Activated naive CD8-positive, alpha-beta T cell treated with anti-CD3 and anti-CD28 coated beads, Interleukin-2, amount 10 ng/mL, durations not matched to agents 7 days and 5 days (primary cell): ENCODE measurements around the gene TMEM181. TPM values are rescaled to one million over a fixed set of nuclear protein-coding genes. Genes with fewer than 3 reads are reported as not detected.
A peak's percentile ranks its signal among the peaks of the same experiment; 100 is the strongest.
"Not testable (repeated sequence)": the region's sequence is repeated elsewhere in the genome, so short reads cannot be mapped to it uniquely, and the experiment has no call there.

Experiments used
- ATAC-seq: fragments of 150-1000 bp; cut with Tn5 transposase; one replicate; pipeline ENCODE4 v1.10.0; 2021; ENCODE audit warnings: low read depth, moderate library complexity
- POLR2A ChIA-PET: fragments of 350-600 bp; sonication (Branson Sonifier 250); formaldehyde crosslinking; loops from one replicate; lab custom pipeline; 2021; ENCODE audit warnings: antibody characterized with exemption; lab: Charles Lee
- DNase-seq: peaks from one replicate; pipeline ENCODE4 v3.0.0; 2021
- H3K27ac Mint-ChIP-seq: one replicate; pipeline ENCODE4 v1.8.0; 2022; ENCODE audit warnings: mild to moderate bottlenecking, mixed read lengths
- H3K27me3 Mint-ChIP-seq: one replicate; pipeline ENCODE4 v1.8.0; 2022; ENCODE audit warnings: mild to moderate bottlenecking, moderate library complexity, mixed read lengths
- H3K36me3 Mint-ChIP-seq: one replicate; pipeline ENCODE4 v1.8.0; 2021; ENCODE audit warnings: mild to moderate bottlenecking, mixed read lengths
- H3K4me1 Mint-ChIP-seq: one replicate; pipeline ENCODE4 v1.8.0; 2021; ENCODE audit warnings: mixed read lengths
- H3K4me3 Mint-ChIP-seq: one replicate; pipeline ENCODE4 v1.8.0; 2022; ENCODE audit warnings: mild to moderate bottlenecking, moderate library complexity, mixed read lengths
- H3K9me3 Mint-ChIP-seq: one replicate; pipeline ENCODE4 v1.8.0; 2021; ENCODE audit warnings: mixed read lengths
- total RNA-seq, 2 experiments: library from RNA; stranded (reverse); gene quantifications; one replicate each; pipeline ENCODE4 v1.2.3, GENCODE V29; 2021

Gene TMEM181
- total RNA-seq, 2 experiments from 2014 or later, result 16.8 to 17.7 TPM

GRCh38 chr6:158603261-158604047 lies 43.6 kb downstream of the TMEM181 start:
- H3K4me1 Mint-ChIP-seq, result peaks cover 4% of the 10 kb centered on the region
- H3K9me3 Mint-ChIP-seq, result no peaks in the 10 kb centered on the region
- H3K36me3 Mint-ChIP-seq, result peaks cover 24% of the 10 kb centered on the region
- DNase-seq (no peak), ATAC-seq (no peak)
- H3K4me3 Mint-ChIP-seq, result no peak overlapping the region
- POLR2A ChIA-PET, result no interaction called here
- H3K27ac Mint-ChIP-seq, result no peak overlapping the region
- no peaks in the 10 kb centered on the region for H3K27me3 Mint-ChIP-seq

DNA sequence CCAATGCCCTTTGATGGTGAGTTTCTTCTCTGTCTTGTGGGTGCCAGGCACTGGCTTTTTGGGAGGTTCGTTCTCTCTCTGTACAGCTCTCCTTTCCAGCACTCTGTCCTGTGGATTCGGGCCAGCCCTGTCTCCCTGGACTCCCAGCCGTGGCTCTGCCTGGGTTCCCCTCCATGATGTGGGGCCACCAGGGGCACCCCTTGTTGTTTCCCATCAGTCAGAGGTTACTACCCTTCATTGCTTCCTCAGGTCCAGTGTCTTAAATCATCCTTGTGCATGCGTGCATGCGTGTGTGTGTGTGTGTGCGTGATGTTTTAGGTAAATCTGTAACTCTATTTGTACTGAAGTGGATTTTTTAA lies 44.1 kb downstream of the TMEM181 start:
- Mint-ChIP-seq H3K27me3 (no peaks in the 10 kb centered on the region), H3K4me1 (peaks cover 4% of the 10 kb centered on the region), H3K9me3 (no peaks in the 10 kb centered on the region), H3K36me3 (peaks cover 20% of the 10 kb centered on the region), H3K27ac (no peak overlapping the region), H3K4me3 (no peak overlapping the region)
- POLR2A ChIA-PET, result no interaction called here
- ATAC-seq (no peak), DNase-seq (no peak)

GRCh38 chr6:158605266-158605878 lies 45.5 kb downstream of the TMEM181 start:
- peaks cover 4% of the 10 kb centered on the region for H3K4me1 Mint-ChIP-seq
- peak; percentile 52 for ATAC-seq
- no peaks in the 10 kb centered on the region for H3K9me3 Mint-ChIP-seq
- H3K27me3 Mint-ChIP-seq, result no peaks in the 10 kb centered on the region
- no peak for DNase-seq
- H3K27ac Mint-ChIP-seq, result peak overlapping the region; percentile 54
- H3K4me3 Mint-ChIP-seq, result no peak overlapping the region
- H3K36me3 Mint-ChIP-seq, result peaks cover 18% of the 10 kb centered on the region
- POLR2A ChIA-PET, result no interaction called here

GRCh38 chr6:158606011-158606410 lies 46.1 kb downstream of the TMEM181 start:
- POLR2A ChIA-PET, H3K4me3 Mint-ChIP-seq, H3K27me3 Mint-ChIP-seq, ATAC-seq, DNase-seq, H3K4me1 Mint-ChIP-seq, H3K9me3 Mint-ChIP-seq, H3K27ac Mint-ChIP-seq: not testable (repeated sequence)
- peaks cover 18% of the 10 kb centered on the region for H3K36me3 Mint-ChIP-seq

- ATAC-seq, result no peak
- Mint-ChIP-seq H3K27me3 (no peaks in the 10 kb centered on the region), H3K36me3 (peaks cover 20% of the 10 kb centered on the region), H3K9me3 (no peaks in the 10 kb centered on the region), H3K4me3 (no peak overlapping the region), H3K27ac (no peak overlapping the region), H3K4me1 (peaks cover 3% of the 10 kb centered on the region)
- POLR2A ChIA-PET, result no interaction called here
- no peak for DNase-seq
These were observed 47.0 kb downstream of the TMEM181 start for GRCh38 chr6:158606935-158607334.

GRCh38 chr6:158607411-158608170 lies 47.7 kb downstream of the TMEM181 start:
- Mint-ChIP-seq H3K4me3 (no peak overlapping the region), H3K36me3 (peaks cover 14% of the 10 kb centered on the region), H3K9me3 (no peaks in the 10 kb centered on the region), H3K27me3 (no peaks in the 10 kb centered on the region), H3K4me1 (peaks cover 2% of the 10 kb centered on the region), H3K27ac (no peak overlapping the region)
- POLR2A ChIA-PET, result no interaction called here
- ATAC-seq (no peak), DNase-seq (no peak)

DNA sequence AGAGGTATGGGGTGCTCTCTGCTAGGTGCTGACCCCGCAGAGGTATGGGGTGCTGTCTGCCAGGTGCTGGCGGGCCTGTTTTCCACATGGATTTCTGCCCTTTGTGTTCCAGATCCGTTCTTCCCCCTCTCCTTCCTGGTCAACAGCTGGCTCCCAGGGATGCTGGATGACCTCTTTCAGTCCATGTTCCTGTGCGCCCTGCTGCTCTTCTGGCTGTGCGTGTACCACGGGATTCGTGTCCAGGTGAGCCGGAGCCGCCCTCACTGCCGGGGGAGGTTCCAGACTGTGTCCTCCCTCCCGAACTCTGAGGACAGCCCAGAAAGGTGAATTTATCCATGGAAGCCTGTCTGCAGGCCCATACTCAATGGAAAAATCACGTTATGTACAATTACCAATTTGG lies 48.3 kb downstream of the TMEM181 start:
- H3K9me3 Mint-ChIP-seq, result no peaks in the 10 kb centered on the region
- H3K27me3 Mint-ChIP-seq, result no peaks in the 10 kb centered on the region
- H3K27ac Mint-ChIP-seq, result no peak overlapping the region
- no peak for ATAC-seq
- POLR2A ChIA-PET, result no interaction called here
- peaks cover 2% of the 10 kb centered on the region for H3K4me1 Mint-ChIP-seq
- no peak overlapping the region for H3K4me3 Mint-ChIP-seq
- peaks cover 16% of the 10 kb centered on the region for H3K36me3 Mint-ChIP-seq
- no peak for DNase-seq

DNA sequence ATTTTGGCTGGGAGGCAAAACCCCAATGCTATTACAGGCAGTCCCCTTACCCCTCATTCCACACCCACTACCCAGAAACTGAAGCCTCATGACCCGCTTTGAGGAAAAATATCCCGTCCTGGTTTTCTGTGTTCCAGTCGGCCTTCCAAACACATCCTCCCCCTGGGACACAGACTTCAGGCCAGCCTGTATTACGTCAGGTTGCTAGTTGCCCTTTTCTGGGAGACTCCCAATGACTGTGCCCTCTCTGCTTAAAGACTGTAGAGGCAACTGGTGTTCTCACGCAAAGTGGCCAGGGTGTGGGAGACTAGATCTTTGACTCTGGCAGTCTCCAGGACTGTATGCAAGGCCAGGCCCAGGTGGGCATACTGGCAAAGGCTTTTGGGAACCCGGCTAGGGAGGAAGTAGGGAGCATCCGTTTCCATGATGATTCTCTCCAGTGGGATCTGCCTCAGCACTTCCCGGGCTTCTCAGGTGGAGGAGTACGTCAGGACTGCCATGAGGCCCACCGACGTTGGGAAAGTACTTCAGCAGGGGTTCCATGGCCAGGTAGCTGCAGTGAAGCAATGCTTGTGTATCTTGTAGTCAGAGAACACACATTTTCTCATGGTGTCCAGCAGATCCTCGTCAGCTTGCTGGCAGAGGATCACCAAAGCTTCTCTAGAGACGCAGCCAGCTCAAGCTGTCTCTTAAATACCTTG lies 49.7 kb downstream of the TMEM181 start:
- POLR2A ChIA-PET, result no interaction called here
- no peak overlapping the region for H3K27ac Mint-ChIP-seq
- ATAC-seq, result no peak

DNA sequence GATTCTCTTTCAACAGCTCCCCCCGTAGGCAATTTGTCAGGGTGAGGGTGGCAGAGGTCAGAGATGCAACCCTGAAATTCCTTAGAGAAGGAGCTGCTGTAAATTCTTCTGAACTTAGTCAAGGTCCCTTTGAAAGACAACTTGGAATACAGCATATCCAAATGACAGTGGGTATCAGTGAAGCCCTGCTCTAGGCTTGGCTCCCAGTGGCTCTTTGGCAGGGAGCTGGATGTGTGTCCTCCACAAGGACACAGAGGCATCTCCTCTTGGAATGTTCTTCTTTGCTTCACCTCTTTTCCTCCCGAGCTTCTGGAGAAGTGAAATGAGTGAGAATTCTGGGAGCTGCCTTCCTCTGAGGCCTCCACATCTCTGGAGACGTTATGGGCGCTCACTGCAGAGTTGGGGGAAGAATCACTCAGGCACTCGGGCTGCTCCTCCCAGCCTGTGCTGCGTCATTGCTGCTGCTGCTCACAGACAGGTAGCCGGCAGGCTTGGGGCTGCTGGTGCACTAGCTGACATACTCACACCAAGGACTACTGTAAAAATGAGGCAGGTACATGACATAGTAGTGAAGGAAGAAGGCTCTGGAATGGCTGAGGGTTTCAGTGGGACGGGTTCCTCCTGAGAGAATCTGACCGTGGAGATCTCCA lies 50.6 kb downstream of the TMEM181 start:
- Mint-ChIP-seq H3K4me1 (no peaks in the 10 kb centered on the region), H3K4me3 (no peak overlapping the region), H3K27ac (no peak overlapping the region), H3K27me3 (no peaks in the 10 kb centered on the region), H3K36me3 (peaks cover 27% of the 10 kb centered on the region), H3K9me3 (peaks cover 4% of the 10 kb centered on the region)
- no peak for ATAC-seq
- POLR2A ChIA-PET, result no interaction called here
- DNase-seq, result no peak

More for the DNA sequence above, 49.7 kb downstream of the TMEM181 start:
- Mint-ChIP-seq H3K9me3 (peaks cover 2% of the 10 kb centered on the region), H3K4me1 (no peaks in the 10 kb centered on the region), H3K4me3 (no peak overlapping the region), H3K27me3 (no peaks in the 10 kb centered on the region), H3K36me3 (peaks cover 20% of the 10 kb centered on the region)
- DNase-seq, result no peak

- H3K4me3 Mint-ChIP-seq, result no peak overlapping the region
- DNase-seq (no peak), ATAC-seq (no peak)
- POLR2A ChIA-PET, result no interaction called here
- H3K27ac Mint-ChIP-seq, result no peak overlapping the region
- no peaks in the 10 kb centered on the region for H3K27me3 Mint-ChIP-seq
- H3K4me1 Mint-ChIP-seq, result no peaks in the 10 kb centered on the region
- peaks cover 4% of the 10 kb centered on the region for H3K9me3 Mint-ChIP-seq
- H3K36me3 Mint-ChIP-seq, result peaks cover 28% of the 10 kb centered on the region
These were observed 51.1 kb downstream of the TMEM181 start for GRCh38 chr6:158611039-158611438.

DNA sequence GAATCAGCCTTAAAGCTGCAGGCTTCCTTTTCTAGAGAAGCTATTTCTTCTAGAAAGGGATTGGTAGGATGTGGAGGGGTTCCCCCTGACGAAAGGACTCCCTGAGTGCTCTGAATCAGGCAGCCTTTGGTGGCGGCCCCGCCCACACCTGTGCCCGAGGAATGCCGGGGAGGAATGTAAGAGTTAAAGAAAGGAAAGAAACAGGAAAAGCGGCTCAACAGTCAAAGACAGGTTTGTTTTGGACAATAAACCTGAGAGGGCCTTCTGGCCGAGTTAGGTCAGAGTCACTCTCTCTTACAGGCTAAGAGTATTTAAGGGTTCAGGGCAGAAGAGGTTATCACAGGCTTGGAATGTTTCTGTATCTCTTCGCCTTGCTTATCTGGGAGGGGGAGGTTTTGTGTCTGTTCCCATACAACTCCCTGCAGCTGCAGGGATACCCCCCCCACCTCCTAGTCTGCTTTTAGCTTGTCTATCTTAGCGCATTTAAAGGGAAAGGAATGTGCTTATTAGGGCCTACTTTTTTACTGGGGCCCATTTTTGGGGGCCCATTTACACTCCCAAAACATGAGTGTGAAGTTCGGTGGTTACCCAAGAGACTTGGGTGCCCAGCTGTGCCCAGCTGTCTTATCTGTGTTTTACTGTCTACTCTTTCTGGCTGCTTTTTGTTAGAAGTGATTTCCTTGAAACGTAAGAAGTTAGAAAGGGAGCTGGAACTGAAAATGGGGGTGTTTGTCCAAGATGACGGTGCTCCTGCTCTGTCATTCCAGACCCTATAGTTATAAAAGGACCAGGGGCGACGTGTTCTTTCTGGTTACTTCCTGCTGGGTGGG lies 51.9 kb downstream of the TMEM181 start:
- Mint-ChIP-seq H3K9me3 (peaks cover 4% of the 10 kb centered on the region), H3K27me3 (no peaks in the 10 kb centered on the region), H3K36me3 (peaks cover 34% of the 10 kb centered on the region), H3K4me1 (no peaks in the 10 kb centered on the region), H3K27ac (no peak overlapping the region), H3K4me3 (no peak overlapping the region)
- no peak for ATAC-seq
- POLR2A ChIA-PET, result interaction anchor here (1.1 kb wide), 1 partner anchor 163 kb away, joined by 5 read pairs; no protein-coding TSS in a partner anchor
- no peak for DNase-seq

DNA sequence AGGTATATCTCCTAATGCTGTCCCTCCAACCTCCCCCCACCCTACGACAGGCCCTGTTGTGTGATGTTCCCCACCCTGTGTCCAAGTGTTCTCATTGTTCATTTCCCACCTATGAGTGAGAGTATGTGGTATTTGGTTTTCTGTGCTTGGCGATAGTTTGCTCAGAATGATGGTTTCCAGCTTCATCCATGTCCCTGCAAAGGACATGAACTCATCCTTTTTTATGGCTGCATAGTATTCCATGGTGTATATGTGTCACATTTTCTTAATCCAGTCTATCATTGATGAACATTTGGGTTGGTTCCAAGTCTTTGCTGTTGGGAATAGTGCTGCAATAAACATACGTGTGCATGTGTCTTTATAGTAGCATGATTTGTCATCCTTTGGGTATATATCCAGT lies 54.7 kb downstream of the TMEM181 start:
- H3K4me1 Mint-ChIP-seq, H3K27me3 Mint-ChIP-seq, H3K27ac Mint-ChIP-seq, DNase-seq, POLR2A ChIA-PET, H3K9me3 Mint-ChIP-seq, ATAC-seq, H3K4me3 Mint-ChIP-seq: not testable (repeated sequence)
- H3K36me3 Mint-ChIP-seq, result peaks cover 52% of the 10 kb centered on the region
